Measurements from ENCODE around the gene RNF125. TPM values are rescaled to one million over a fixed set of nuclear protein-coding genes. Genes with fewer than 3 reads are reported as not detected.

The RNF125 gene
- total and polyA plus RNA-seq, 9 of the 15 experiments (the other 6 are each of a cell fraction or from before 2014, with no cell fraction given) = 0.01 to 0.29 (median 0.07) TPM; not detected in 1

- POLR2A ChIA-PET = interaction anchor here (1.2 kb wide), 1 partner anchor 9 kb away, joined by 3 read pairs; no protein-coding TSS in a partner anchor
- ATAC-seq = no peak
- intact Hi-C loops (cut with micrococcal nuclease) = no loop called here
Measured at GRCh38 chr18:32086881-32087280, 68.3 kb downstream of the RNF125 start.

More at GRCh38 chr18:32086881-32087280, 68.3 kb downstream of the RNF125 start:
- in situ Hi-C loops (cut with MboI) = no loop called here
- Histone ChIP-seq H4K20me1 (replicated peaks; ENCODE audit: control insufficient read depth, insufficient read depth, low read length) (no peaks in the 10 kb centered on the region), H3K27me3 (ENCODE audit: control insufficient read depth in 2 of 2, insufficient read depth in 2 of 2, low read length in 2 of 2) (peaks cover 0 to 5% of the 10 kb centered on the region in 2 experiments; a peak in 2 of 5 replicates), H3K9me1 (ENCODE audit: control insufficient read depth, insufficient read depth, low read length) (no peaks in the 10 kb centered on the region), H3K4me3 (no peak overlapping the region), H3K4me1 (replicated peaks in 1 of 2; ENCODE audit: control insufficient read depth in 2 of 2, insufficient read depth in 2 of 2, low read length in 2 of 2) (peaks cover 0 to 9% of the 10 kb centered on the region in 2 experiments; a peak in 1 of 5 replicates), H3K9ac (ENCODE audit: insufficient read depth in 1 of 2, low read depth in 2 of 2, low read length in 2 of 2) (no peak overlapping the region), H3K4me2 (ENCODE audit: insufficient read depth, low read length) (no peak overlapping the region), H3K27ac (ENCODE audit: extremely low read depth, low read depth, low read length) (no peak overlapping the region), H3K36me3 (ENCODE audit: control insufficient read depth, insufficient read depth, low read length) (no peaks in the 10 kb centered on the region), H2AFZ (ENCODE audit: low read depth, low read length) (no peak overlapping the region; the same call in 1 of the 2 replicates), H3K79me2 (ENCODE audit: control insufficient read depth, insufficient read depth, low read length) (no peaks in the 10 kb centered on the region), H3K9me3 (replicated peaks; ENCODE audit: control insufficient read depth, insufficient read depth, low read depth, low read length) (no peaks in the 10 kb centered on the region)
- no TSS peak for BruUV-seq (replicated peaks)
- 28% methylated on average over 6 of the region's 6 CpGs for WGBS (ENCODE audit: insufficient coverage, low coverage, missing lambda C conversion rate)
- DNase-seq (ENCODE audit: extremely low read depth in 1 of 4, low spot score in 3 of 4) (no peak), FAIRE-seq (no peak)
- no peak for TF ChIP-seq RBM14 (IDR thresholded peaks at IDR 0.05; ENCODE audit: borderline replicate concordance, insufficient read depth, low read depth, low read length)
- TF ChIP-seq, protein P1, sequence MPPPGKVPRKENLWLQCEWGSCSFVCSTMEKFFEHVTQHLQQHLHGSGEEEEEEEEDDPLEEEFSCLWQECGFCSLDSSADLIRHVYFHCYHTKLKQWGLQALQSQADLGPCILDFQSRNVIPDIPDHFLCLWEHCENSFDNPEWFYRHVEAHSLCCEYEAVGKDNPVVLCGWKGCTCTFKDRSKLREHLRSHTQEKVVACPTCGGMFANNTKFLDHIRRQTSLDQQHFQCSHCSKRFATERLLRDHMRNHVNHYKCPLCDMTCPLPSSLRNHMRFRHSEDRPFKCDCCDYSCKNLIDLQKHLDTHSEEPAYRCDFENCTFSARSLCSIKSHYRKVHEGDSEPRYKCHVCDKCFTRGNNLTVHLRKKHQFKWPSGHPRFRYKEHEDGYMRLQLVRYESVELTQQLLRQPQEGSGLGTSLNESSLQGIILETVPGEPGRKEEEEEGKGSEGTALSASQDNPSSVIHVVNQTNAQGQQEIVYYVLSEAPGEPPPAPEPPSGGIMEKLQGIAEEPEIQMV (tag; conservative IDR thresholded peaks at IDR 0.05; ENCODE audit: low read depth) = no peak
- no peak for TF ChIP-seq C11orf30 (IDR thresholded peaks at IDR 0.05; ENCODE audit: low read depth)
- TF ChIP-seq NCOA2 (IDR thresholded peaks at IDR 0.05; ENCODE audit: partially characterized antibody in 2 of 2) = no peak
- TF ChIP-seq ZNF57 (CRISPR knock-in tag; IDR thresholded peaks at IDR 0.05) = no peak
- TF ChIP-seq ZNF253 (CRISPR knock-in tag; conservative IDR thresholded peaks at IDR 0.05) = no peak
- no peak for TF ChIP-seq ZBTB40 (IDR thresholded peaks at IDR 0.05)
- no peak for TF ChIP-seq ZBTB40 (CRISPR knock-in tag; IDR thresholded peaks at IDR 0.05)
- no peak for TF ChIP-seq IRF9 (tag; IDR thresholded peaks at IDR 0.05)
- TF ChIP-seq HMGN3 (IDR thresholded peaks at IDR 0.05; ENCODE audit: borderline replicate concordance, extremely low read depth, insufficient read length, low read depth, low read length) = no peak
- TF ChIP-seq ZFPM2 (CRISPR knock-in tag; IDR thresholded peaks at IDR 0.05) = no peak
- CTCF ChIA-PET (ENCODE audit: low intra/inter-chr PET ratio) = no interaction called here
